ENCODE results near the gene TOM1L2.

DNA sequence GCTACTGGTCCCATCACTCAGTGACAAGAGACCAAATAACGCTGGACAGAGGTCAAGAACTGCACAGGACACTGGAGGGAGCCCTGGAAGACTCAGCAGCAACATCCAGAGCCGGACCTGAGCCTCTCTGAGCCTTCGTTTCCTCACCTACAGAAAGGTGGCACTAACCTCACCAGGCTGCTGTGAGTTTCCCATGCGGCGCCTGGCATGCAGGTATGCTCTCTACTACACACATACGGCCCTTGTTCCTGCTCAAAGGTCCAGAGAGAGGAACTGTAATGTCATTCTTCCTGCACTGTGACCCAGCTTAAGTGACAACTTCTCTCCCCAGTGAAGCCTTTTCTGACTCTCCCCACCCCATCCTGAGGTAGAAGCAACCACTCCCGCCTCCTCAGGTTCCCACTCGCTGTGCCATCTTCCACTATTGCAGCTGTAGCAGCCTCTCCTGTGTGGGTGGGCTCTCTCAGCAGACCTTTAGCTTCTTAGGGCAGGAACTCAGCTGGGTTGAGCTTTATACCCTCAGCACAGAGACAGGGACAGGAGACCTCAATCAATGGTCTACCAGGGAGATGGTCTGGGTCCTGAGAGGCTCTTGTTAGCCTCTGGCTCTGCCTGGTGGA is 91.5 kb downstream of the TOM1L2 start:
- TF ChIP-seq CTCF (IDR thresholded peaks at IDR 0.05; ENCODE audit: low read length): no peak
- TF ChIP-seq EZH2 (optimal IDR thresholded peaks at IDR 0.05; ENCODE audit: low read depth, low read length): no peak
- no peak for TF ChIP-seq EZH2phosphoT487 (IDR thresholded peaks at IDR 0.05; ENCODE audit: low read length)

Data from MM.1S (cell line).